Fibroblast of lung (primary cell): ENCODE results near the gene KCNMA1. TPM values are rescaled to one million over a fixed set of nuclear protein-coding genes. Genes with fewer than 3 reads are reported as not detected.
"Not testable (repeated sequence)": the region's sequence is repeated elsewhere in the genome, so short reads cannot be mapped to it uniquely, and the experiment has no call there.

Source experiments
- DNase-seq, 2 donors: peaks; one replicate each; pipeline versions ENCODE4 v3.0.0 to v3.0.0-alpha.2; 2010; ENCODE audit warnings: low read depth in 2 of 2
- H2AFZ ChIP-seq: 2 replicates; pipeline ENCODE4 v1.5.1; 2012; ENCODE audit warnings: low read length, control low read depth, inconsistent platforms
- H3K27ac ChIP-seq: 2 replicates; pipeline ENCODE4 v1.5.1; 2011; ENCODE audit warnings: low read length, control low read depth; ENCODE audit not compliant: insufficient read depth
- H3K27me3 ChIP-seq: 2 replicates; pipeline ENCODE4 v1.5.1; 2011; ENCODE audit warnings: mild to moderate bottlenecking, low read length; ENCODE audit not compliant: control insufficient read depth, insufficient read depth
- H3K36me3 ChIP-seq: 2 replicates; pipeline ENCODE4 v1.5.1; 2011; ENCODE audit warnings: low read length; ENCODE audit not compliant: control insufficient read depth, insufficient read depth
- H3K4me1 ChIP-seq: 2 replicates; pipeline ENCODE4 v1.5.1; 2011; ENCODE audit warnings: low read length; ENCODE audit not compliant: control insufficient read depth, insufficient read depth; ENCODE audit errors: extremely low read depth
- H3K4me2 ChIP-seq: 2 replicates; pipeline ENCODE4 v1.5.1; 2011; ENCODE audit warnings: low read length, control low read depth; ENCODE audit not compliant: insufficient read depth; ENCODE audit errors: extremely low read depth
- H3K4me3 ChIP-seq, 4 experiments: fragments of 200-600 bp in 1 of 4; sonication (generic) in 1 of 4; replicated peaks in 1 of 4; 2 replicates each; pipeline ENCODE4 v1.5.1; 2011 to 2016; ENCODE audit warnings: low read length in 4 of 4, low read depth in 3 of 4, mild to moderate bottlenecking in 3 of 4, control low read depth in 2 of 4, inconsistent platforms in 1 of 4, mixed read lengths in 1 of 4; ENCODE audit not compliant: insufficient read depth in 1 of 4; ENCODE audit errors: control extremely low read depth in 1 of 4
- H3K79me2 ChIP-seq: 2 replicates; pipeline ENCODE4 v1.5.1; 2012; ENCODE audit warnings: mild to moderate bottlenecking, low read length, inconsistent platforms; ENCODE audit not compliant: control insufficient read depth, insufficient read depth
- H3K9ac ChIP-seq: 2 replicates; pipeline ENCODE4 v1.5.1; 2011; ENCODE audit warnings: mild to moderate bottlenecking, low read length, control low read depth; ENCODE audit not compliant: insufficient read depth
- H3K9me3 ChIP-seq: 2 replicates; pipeline ENCODE4 v1.5.1; 2012; ENCODE audit warnings: low read depth, low read length; ENCODE audit not compliant: control insufficient read depth, insufficient read depth
- H4K20me1 ChIP-seq: 2 replicates; pipeline ENCODE4 v1.5.1; 2011; ENCODE audit warnings: low read length; ENCODE audit not compliant: control insufficient read depth, insufficient read depth; ENCODE audit errors: extremely low read depth
- EZH2 ChIP-seq: IDR thresholded peaks from 2 replicates; pipeline ENCODE4 v1.5.1; 2012; ENCODE audit warnings: low read length, control low read depth, mild to moderate bottlenecking; ENCODE audit errors: missing control alignments
- polyA plus RNA-seq, 2 donors: library from polyadenylated mRNA; depleted of rRNA in 1 of 2; stranded (reverse) in 1 of 2; unstranded in 1 of 2; fragments of >200 nt; gene quantifications; 2 replicates each; pipeline ENCODE4 v1.2.1, GENCODE V29; 2011 to 2012; ENCODE audit warnings: missing spikeins in 1 of 2
- total RNA-seq: library from RNA; depleted of rRNA; stranded (reverse); fragments of >200 nt; gene quantifications from 2 replicates; pipeline ENCODE4 v1.2.1, GENCODE V29; 2014
- TF ChIP-seq, protein P1 (sequence below), 2 donors: IDR thresholded peaks in 1 of 2; conservative IDR thresholded peaks in 1 of 2; 1 replicate in 1 of 2; 2 replicates in 1 of 2; pipeline ENCODE4 v1.5.1; 2011 to 2012; ENCODE audit warnings: low read length in 2 of 2, control low read depth in 1 of 2, inconsistent platforms in 1 of 2, low read depth in 1 of 2, mild to moderate bottlenecking in 1 of 2

Gene KCNMA1
- total and polyA plus RNA-seq, 2 donors (not counting 1 experiment from before 2014, with no cell fraction given) = 31.0 to 138 TPM

DNA sequence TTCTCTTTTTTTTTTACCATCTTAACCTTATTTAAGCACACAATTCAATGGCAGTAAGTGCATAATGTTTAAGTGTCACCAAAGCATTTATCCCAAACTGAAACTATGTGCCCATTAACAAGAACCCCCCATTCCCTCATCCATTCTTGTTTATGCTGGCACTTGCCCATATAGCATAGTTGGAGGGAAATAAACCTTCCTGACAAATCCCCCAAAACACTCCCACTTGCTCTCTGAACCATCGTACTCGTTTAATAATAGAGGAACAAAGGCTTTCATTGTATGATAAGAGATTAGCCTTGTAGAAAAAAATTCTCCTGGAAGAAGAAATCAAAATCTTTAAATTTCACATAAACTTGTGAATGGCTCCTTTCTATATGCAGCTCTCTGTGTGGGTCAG is 26.4 kb upstream of the KCNMA1 start:
- DNase-seq = no peak
- no peak overlapping the region for H3K27ac ChIP-seq
- TF ChIP-seq, protein P1, sequence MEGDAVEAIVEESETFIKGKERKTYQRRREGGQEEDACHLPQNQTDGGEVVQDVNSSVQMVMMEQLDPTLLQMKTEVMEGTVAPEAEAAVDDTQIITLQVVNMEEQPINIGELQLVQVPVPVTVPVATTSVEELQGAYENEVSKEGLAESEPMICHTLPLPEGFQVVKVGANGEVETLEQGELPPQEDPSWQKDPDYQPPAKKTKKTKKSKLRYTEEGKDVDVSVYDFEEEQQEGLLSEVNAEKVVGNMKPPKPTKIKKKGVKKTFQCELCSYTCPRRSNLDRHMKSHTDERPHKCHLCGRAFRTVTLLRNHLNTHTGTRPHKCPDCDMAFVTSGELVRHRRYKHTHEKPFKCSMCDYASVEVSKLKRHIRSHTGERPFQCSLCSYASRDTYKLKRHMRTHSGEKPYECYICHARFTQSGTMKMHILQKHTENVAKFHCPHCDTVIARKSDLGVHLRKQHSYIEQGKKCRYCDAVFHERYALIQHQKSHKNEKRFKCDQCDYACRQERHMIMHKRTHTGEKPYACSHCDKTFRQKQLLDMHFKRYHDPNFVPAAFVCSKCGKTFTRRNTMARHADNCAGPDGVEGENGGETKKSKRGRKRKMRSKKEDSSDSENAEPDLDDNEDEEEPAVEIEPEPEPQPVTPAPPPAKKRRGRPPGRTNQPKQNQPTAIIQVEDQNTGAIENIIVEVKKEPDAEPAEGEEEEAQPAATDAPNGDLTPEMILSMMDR (conservative IDR thresholded peaks at IDR 0.05 in 1 of 2, IDR thresholded peaks at IDR 0.05 in 1 of 2; ENCODE audit: low read depth in 1 of 2, low read length in 2 of 2) = no peak
- no peak for TF ChIP-seq EZH2

DNA sequence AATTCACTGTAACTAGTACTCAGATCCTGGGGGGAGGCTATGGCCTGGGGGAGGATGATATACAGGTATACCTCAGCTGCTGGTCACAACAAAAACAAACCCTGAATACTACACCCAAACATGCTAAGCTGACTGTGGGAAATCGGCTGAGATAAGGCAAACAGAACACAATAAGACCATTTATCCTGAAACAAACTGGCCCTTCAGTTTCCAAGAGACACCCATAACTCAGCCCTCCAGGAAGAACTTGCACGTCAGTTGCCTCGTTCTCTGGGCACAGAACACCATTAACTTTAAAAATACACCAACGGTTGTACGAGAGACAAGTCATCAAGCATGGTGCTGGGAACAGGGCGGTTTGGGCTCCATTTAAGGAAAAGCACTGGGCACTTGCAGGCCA is 24.1 kb upstream of the KCNMA1 start:
- peaks cover 7% of the 10 kb centered on the region for H3K27me3 ChIP-seq
- no peak for DNase-seq

More for the DNA sequence above, 26.4 kb upstream of the KCNMA1 start:
- Histone ChIP-seq H3K27me3 (peaks cover 16% of the 10 kb centered on the region), H3K9ac (no peak overlapping the region), H2AFZ (no peak overlapping the region), H3K9me3 (no peaks in the 10 kb centered on the region), H3K4me3 (no peak overlapping the region), H4K20me1 (no peaks in the 10 kb centered on the region), H3K36me3 (no peaks in the 10 kb centered on the region), H3K4me2 (no peak overlapping the region), H3K79me2 (no peaks in the 10 kb centered on the region), H3K4me1 (no peaks in the 10 kb centered on the region)

DNA sequence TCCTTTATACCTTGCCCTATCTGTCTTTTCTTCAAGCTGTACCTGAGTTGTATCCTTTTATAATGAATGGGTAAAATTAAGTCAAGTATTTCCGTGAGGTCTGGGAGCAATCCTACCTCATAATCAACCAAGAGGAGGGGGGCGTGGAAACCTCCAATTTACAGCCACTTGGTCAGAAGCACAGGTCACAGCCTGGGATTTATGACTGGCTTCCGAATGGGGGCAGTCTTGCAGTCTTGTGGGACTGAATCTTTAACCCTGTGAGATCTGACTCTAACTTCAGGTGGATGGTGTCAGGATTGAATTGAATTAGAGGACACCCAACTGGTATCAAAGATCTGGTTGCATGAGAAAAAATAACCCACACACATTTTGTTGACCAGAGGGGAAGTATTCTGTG is 23.5 kb upstream of the KCNMA1 start:
- H3K36me3 ChIP-seq = no peaks in the 10 kb centered on the region
- H3K4me1 ChIP-seq = no peaks in the 10 kb centered on the region
- H3K9ac ChIP-seq = no peak overlapping the region
- H2AFZ ChIP-seq = no peak overlapping the region
- no peak overlapping the region for H3K4me3 ChIP-seq
- TF ChIP-seq, protein P1 (conservative IDR thresholded peaks at IDR 0.05 in 1 of 2, IDR thresholded peaks at IDR 0.05 in 1 of 2; ENCODE audit: low read depth in 1 of 2, low read length in 2 of 2) = no peak
- no peak for TF ChIP-seq EZH2
- no peak for DNase-seq
- no peak overlapping the region for H3K27ac ChIP-seq
- H3K79me2 ChIP-seq = no peaks in the 10 kb centered on the region
- H4K20me1 ChIP-seq = no peaks in the 10 kb centered on the region
- H3K4me2 ChIP-seq = no peak overlapping the region
- peaks cover 5% of the 10 kb centered on the region for H3K27me3 ChIP-seq
- no peaks in the 10 kb centered on the region for H3K9me3 ChIP-seq

More for the DNA sequence above, 24.1 kb upstream of the KCNMA1 start:
- Histone ChIP-seq H3K9me3 (no peaks in the 10 kb centered on the region), H3K27ac (no peak overlapping the region), H3K4me2 (no peak overlapping the region), H3K4me3 (no peak overlapping the region), H3K4me1 (no peaks in the 10 kb centered on the region), H3K9ac (no peak overlapping the region), H4K20me1 (no peaks in the 10 kb centered on the region), H3K36me3 (no peaks in the 10 kb centered on the region), H3K79me2 (no peaks in the 10 kb centered on the region), H2AFZ (no peak overlapping the region)
- TF ChIP-seq EZH2 = no peak
- TF ChIP-seq, protein P1 (conservative IDR thresholded peaks at IDR 0.05 in 1 of 2, IDR thresholded peaks at IDR 0.05 in 1 of 2; ENCODE audit: low read depth in 1 of 2, low read length in 2 of 2) = no peak

DNA sequence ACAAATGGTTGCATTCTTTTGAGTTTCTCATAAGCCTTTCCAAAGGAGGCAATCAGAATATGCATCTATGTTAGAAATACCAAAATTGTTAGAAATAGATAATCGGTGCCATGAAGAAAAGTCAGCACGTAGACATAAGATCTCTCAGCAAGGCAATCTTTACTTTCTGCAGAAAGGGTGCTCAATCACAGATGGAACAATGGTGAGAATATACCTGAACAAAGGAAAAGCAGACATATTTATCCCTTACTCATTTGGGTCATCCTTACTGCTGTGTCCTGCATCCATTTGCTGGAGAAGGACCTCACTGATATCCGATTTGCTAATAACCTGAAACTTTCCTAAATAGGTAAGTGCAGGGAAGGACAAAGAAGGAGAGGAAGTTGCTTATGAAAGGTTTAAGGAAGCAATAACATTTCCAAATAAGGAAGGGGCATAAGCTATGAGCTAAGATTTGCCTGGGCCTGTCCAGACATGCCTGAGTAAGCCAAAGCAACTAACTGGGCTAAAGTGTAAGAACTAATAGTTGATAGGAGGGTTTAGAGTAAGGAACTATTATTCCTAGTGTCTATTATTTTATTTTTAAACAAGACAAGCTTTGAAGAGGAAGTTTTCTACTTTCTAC is 21.6 kb upstream of the KCNMA1 start:
- not testable (repeated sequence) for H3K27me3 ChIP-seq, H3K9me3 ChIP-seq, H3K4me3 ChIP-seq, H3K79me2 ChIP-seq, H3K9ac ChIP-seq, H3K4me2 ChIP-seq, H4K20me1 ChIP-seq, H3K36me3 ChIP-seq, H3K4me1 ChIP-seq, H3K27ac ChIP-seq, H2AFZ ChIP-seq
- DNase-seq = peak in 1 of 2 donors; percentile 54
